HG02798 (cell line): ENCODE measurements around the gene ELMO2.

Experiments used
- ATAC-seq: cut with Tn5 transposase; IDR thresholded peaks from one replicate; pipeline ENCODE4 v1.9.1; 2021; ENCODE audit warnings: mild to moderate bottlenecking; ENCODE audit not compliant: unreplicated experiment, poor library complexity

ELMO2 gene

DNA sequence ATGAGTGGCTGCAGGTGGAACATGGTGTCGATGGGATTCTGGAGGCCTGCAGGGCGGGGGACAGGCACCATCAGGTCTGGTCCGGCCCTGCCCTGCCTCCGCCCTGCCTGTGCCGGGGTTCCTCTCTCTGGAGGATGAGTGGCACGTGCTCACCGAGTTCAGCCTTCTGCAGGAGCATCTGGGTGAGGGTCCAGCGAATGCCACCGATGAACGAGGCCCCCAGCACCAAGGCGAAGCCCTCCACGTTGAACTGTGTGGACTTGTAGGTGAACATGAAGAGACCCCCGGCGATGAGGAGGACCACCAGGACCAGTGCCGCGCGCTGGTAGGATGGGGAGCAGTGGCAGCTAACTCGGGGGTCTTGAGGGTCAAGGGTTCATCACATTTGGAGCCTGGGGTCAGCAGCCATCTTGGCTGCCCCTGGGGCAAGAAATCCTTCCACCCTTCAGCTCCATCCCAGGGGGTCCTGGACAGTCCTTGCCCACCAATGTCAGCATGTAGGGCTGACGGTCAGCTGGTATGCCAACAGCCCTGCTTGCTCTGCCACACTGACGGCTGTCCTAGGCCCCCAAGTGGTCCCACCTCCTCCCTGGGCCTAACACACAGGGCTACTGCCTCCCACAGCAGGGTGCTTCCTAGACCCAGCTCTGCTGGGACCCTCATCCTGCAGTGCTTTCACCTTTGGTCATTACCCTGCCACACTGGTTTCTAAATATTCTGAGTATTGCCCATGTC, 51.3 kb downstream of the ELMO2 start:
- ATAC-seq, result no peak

DNA sequence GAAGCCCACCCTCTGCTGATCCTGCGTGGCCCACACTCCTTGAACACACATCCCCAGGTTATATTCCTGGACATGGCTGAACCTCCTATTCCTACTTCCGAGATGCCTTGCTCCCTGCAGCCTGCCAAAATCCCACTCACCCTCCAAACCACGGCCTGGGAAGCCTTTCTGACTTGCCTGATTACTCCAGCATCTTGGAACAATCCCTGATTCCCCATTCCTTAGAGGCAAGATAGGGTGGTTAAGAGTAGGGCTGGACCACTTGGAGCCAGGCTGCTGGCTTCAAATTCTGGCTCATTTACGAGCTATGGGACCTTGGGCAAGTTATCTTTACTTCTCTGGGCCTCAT, 52.2 kb downstream of the ELMO2 start:
- no peak for ATAC-seq

DNA sequence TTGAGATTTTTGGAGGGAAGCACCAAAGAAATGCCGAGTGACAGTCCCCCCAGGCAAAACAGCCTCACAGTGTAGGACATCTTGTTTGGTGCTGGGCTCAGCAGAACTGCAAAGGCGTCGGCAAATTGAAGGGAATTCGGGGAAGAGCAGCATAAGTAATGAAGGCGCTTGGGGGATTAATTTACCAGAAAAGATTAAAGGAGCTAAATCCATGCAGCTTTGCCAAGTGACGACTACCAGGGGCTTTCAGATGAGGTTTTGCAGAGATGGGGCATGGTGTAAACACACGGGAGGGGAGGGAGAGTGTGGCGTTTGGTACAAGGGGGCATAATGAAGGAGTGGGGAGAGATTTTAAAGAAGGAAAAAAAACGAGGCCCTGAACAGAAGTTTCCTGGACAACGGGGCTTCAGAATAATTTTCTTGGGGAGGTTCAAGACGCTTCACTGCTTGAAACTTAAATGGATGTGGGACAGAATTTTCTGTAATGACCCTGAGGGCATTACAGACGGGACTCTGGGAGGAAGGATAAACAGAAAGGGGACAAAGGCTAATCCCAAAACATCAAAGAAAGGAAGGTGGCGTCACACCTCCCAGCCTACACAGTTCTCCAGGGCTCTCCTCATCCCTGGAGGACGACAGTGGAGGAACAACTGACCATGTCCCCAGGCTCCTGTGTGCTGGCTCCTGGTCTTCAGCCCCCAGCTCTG, 52.8 kb downstream of the ELMO2 start:
- no peak for ATAC-seq

- no peak for ATAC-seq
These were observed 54.0 kb downstream of the ELMO2 start for GRCh38 chr20:46352370-46352938.

DNA sequence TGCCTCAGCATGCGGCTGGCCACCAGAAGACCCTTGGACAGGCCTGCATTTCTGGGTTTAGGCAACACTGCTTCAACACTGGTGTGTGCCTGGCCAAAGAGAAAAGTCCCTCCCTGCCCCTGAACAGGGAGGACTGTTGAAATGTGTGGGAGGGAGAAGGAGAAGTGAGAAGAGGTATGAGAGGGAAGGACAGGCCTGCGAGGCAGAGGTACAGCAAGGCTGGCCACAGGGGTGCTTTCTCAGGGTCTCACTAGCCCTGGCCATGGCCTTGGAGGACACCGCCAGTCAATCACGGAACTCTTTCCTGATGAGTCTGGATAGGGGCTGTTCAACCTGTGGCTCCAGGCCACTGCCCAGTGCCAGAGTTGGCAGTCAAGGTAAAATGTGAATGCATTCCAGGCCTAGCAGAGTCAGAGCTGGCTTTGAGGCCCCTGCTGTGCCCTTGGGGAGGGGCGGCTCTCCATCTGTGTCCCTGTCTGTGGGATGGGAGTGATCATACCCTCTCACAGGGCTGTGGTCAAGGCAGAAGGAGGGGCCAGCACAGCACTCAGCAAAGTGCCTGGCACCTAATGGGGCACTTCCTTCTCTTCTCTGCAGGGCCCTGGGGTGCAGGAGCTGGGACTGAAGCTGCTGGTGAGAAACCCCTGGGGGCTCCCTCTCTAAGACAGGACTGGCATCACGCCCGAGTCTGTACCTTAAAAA, 54.9 kb downstream of the ELMO2 start:
- peak; percentile 33 for ATAC-seq

DNA sequence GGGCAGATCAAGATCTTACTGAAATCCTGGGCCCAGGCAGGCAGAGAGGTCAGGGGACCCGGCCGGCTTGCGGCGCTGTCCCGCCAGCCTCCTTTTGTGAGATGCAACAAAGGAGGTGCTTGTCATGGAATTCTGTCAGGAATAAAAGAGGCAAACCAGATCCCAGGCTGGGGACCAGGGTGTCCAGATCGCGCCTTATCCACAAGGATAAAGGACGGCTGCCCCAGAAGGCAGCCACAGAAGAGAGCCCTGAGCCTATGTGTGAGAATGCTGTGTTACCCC, 55.5 kb downstream of the ELMO2 start:
- no peak for ATAC-seq

- ATAC-seq, result peak; percentile 68
These were observed 56.0 kb downstream of the ELMO2 start for GRCh38 chr20:46350201-46350985.

- no peak for ATAC-seq
These were observed 56.7 kb downstream of the ELMO2 start for GRCh38 chr20:46349742-46350056.

GRCh38 chr20:46349035-46349741, 57.2 kb downstream of the ELMO2 start:
- no peak for ATAC-seq

DNA sequence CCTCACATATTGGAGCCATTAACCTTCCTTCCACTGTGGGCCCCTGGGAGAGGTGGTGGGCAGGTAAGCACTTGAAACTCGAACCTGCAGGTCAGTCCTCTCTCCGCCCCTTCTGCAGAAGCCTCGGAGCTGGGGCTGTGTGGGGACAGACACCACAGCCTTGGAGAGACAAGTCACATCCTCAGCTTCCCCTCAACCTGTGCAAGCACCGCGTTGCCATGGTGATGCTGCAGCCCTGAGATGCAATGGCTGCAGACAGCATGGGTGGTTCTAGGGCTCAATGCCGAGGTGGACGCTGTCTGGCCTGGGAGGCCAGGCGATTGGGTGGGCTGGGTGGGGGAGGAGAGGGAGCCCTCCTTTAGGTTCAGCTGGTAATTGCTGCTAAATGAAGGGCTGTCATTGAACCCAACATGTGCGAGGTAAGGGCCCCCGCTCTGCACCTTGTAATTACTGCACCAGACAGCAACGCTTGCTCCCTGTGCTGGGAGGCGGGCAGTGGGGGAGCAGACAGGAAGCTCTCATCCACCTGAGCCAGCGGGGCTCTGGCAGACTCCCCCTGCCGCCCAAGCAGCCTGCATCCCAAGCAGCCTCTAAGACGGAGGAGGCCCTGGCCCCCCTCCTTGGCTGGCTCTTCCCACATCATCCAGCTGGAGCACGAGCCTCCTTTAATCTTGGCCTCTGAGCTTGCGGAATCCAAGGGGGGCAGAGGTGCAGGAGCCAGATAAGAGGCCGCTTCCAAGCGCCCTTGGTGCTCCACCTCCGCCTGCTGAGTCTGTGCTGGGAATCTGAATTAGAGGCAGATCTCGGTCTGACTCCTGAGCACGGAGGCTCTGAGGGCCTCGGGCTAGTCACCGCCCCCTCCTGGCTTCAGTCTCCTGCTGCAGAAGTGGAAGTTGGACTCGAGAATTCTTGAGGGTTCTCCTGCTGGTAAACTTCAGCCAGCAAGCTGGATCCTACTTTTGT, 58.3 kb downstream of the ELMO2 start:
- ATAC-seq, result no peak

- no peak for ATAC-seq
These were observed 59.6 kb downstream of the ELMO2 start for GRCh38 chr20:46346770-46347169.

GRCh38 chr20:46344488-46345162, 61.8 kb downstream of the ELMO2 start:
- ATAC-seq, result no peak

DNA sequence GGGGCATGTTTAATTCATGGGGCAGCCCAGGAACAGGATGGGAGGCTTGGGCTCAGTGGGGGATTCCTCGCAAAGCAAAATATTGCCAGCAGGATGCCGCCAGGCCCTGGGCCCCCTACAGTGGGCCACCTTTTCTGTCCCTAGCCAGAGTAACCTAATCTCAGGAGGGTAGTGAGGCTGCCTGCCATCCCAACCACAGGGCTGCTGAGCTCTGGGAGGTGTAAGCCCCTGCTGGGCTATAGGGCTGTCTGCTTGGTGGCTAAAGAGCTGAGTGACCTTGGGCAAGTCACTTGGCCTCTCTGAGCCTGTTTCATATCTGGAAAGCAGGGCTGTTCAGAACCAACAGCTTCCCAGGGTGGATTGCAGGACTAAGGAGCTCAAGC, 62.4 kb downstream of the ELMO2 start:
- no peak for ATAC-seq

DNA sequence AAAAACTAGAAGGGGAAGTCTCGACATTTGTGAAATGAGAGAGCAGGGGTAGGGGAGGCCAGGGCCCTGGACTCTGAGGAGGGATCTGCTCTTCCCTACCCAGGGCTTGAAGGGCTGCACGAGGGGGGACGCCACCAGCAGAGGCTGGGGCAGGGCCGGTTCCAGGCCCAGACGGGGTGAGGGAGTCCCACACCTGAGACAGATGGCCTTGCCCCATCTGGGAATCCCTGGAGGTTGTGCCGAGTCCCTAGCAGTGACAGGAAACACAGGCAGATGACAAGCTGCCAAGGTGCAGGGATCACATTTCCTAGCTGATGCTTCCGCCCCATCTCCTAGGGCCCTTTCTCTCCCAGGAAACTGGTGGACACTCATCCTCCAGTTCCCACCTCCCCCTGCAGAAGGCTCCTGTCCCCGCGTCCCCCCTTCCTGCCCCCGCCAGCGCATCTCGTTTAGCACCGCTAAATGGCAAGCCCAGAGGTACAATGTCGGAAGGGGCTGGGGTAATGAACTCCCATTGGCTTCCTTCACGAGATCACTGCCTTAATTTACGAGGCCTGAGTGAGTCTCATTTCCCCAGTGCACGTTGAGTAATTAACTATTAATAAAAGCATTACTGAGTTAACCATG, 63.0 kb downstream of the ELMO2 start:
- ATAC-seq, result no peak

- ATAC-seq, result no peak
These were observed 63.7 kb downstream of the ELMO2 start for GRCh38 chr20:46342451-46343347.

- no peak for ATAC-seq
These were observed 64.4 kb downstream of the ELMO2 start for GRCh38 chr20:46342010-46342378.
